Uterus (tissue), 4 donors: ENCODE data around the gene ZNF618. TPM values are rescaled to one million over a fixed set of nuclear protein-coding genes. Genes with fewer than 3 reads are reported as not detected.

Experiments used
- DNase-seq, 2 donors: peaks; one replicate each; pipeline ENCODE4 v3.0.0-alpha.2; 2019 to 2020
- H3K27ac ChIP-seq, 2 donors: fragments of 200-600 bp; sonication (generic); 1 replicate in 1 of 2; 2 replicates in 1 of 2; pipeline ENCODE4 v1.5.1; 2016 to 2018
- H3K27me3 ChIP-seq, 2 donors: fragments of 200-600 bp; sonication (generic); one replicate each; pipeline ENCODE4 v1.5.1; 2018 to 2019; ENCODE audit warnings: control low read depth in 1 of 2
- H3K36me3 ChIP-seq, 2 donors: fragments of 200-600 bp; sonication (generic); one replicate each; pipeline ENCODE4 v1.5.1; 2019; ENCODE audit warnings: control low read depth in 1 of 2
- H3K4me1 ChIP-seq, 2 donors: fragments of 200-600 bp; sonication (generic); one replicate each; pipeline ENCODE4 v1.5.1; 2018 to 2019; ENCODE audit warnings: control low read depth in 1 of 2
- H3K4me3 ChIP-seq, 2 donors: fragments of 200-600 bp; sonication (generic); 1 replicate in 1 of 2; 2 replicates in 1 of 2; pipeline ENCODE4 v1.5.1; 2018 to 2019; ENCODE audit warnings: mild to moderate bottlenecking in 1 of 2
- H3K9me3 ChIP-seq, 2 donors: fragments of 200-600 bp; sonication (generic); one replicate each; pipeline ENCODE4 v1.5.1; 2019; ENCODE audit warnings: control low read depth in 1 of 2
- CTCF ChIP-seq, 4 experiments: fragments of 200-600 bp in 2 of 4; fragments of 450-650 bp in 2 of 4; sonication (generic) in 2 of 4; IDR thresholded peaks; one replicate each; pipeline ENCODE4 v1.5.1; 2016 to 2019; ENCODE audit warnings: antibody characterized with exemption in 4 of 4, mild to moderate bottlenecking in 2 of 4, moderate library complexity in 1 of 4
- POLR2A ChIP-seq, 2 donors: fragments of 450-650 bp; IDR thresholded peaks; one replicate each; pipeline ENCODE4 v1.6.1; 2016; ENCODE audit warnings: antibody characterized with exemption in 2 of 2, mild to moderate bottlenecking in 1 of 2, moderate library complexity in 1 of 2
- intact Hi-C: fragments of 100-400 bp; cut with DNase I; formaldehyde crosslinking; loops from one replicate; pipeline ENCODE4 v1.15.1; 2023; ENCODE audit warnings: low total_unique reads
- total RNA-seq, 4 donors: library from RNA; depleted of rRNA in 3 of 4; stranded (reverse); fragments of >200 nt in 3 of 4; gene quantifications; one replicate each; pipeline versions ENCODE4 v1.1.0 to v1.2.4, GENCODE V29; 2014 to 2023
- donor health status: DM: yes; HTN: yes; CAD: no.

Gene ZNF618
- total RNA-seq, 4 donors from 2014 or later = 3.8 to 24.2 (median 12.3) TPM

GRCh38 chr9:113989017-113989713 is 113.1 kb downstream of the ZNF618 start:
- DNase-seq = peak; percentile 51 to 74
- TF ChIP-seq POLR2A (IDR thresholded peaks at IDR 0.05) (no peak), CTCF (IDR thresholded peaks at IDR 0.05) (no peak)
- H3K27ac ChIP-seq = peak overlapping the region in 1 of 2 donors; percentile 22
- peaks cover 0 to 3% of the 10 kb centered on the region in 2 donors for H3K4me1 ChIP-seq
- H3K36me3 ChIP-seq = no peaks in the 10 kb centered on the region
- intact Hi-C loops = no loop called here
- no peaks in the 10 kb centered on the region for H3K27me3 ChIP-seq
- no peak overlapping the region for H3K4me3 ChIP-seq
- no peaks in the 10 kb centered on the region for H3K9me3 ChIP-seq

- no peak for DNase-seq
- Histone ChIP-seq H3K36me3 (no peaks in the 10 kb centered on the region), H3K4me3 (no peak overlapping the region), H3K27me3 (no peaks in the 10 kb centered on the region), H3K4me1 (peaks cover 0 to 7% of the 10 kb centered on the region in 2 donors), H3K9me3 (no peaks in the 10 kb centered on the region), H3K27ac (no peak overlapping the region)
- no peak for TF ChIP-seq POLR2A (IDR thresholded peaks at IDR 0.05)
- TF ChIP-seq CTCF (IDR thresholded peaks at IDR 0.05) = no peak
- intact Hi-C loops = no loop called here
Measured at GRCh38 chr9:113989714-113990569, 113.8 kb downstream of the ZNF618 start.

- TF ChIP-seq POLR2A (IDR thresholded peaks at IDR 0.05) (no peak), CTCF (IDR thresholded peaks at IDR 0.05) (no peak)
- no peak overlapping the region for H3K27ac ChIP-seq
- DNase-seq = no peak
- no peaks in the 10 kb centered on the region for H3K9me3 ChIP-seq
- H3K27me3 ChIP-seq = no peaks in the 10 kb centered on the region
- H3K36me3 ChIP-seq = no peaks in the 10 kb centered on the region
- H3K4me1 ChIP-seq = peaks cover 0 to 7% of the 10 kb centered on the region in 2 donors
- no peak overlapping the region for H3K4me3 ChIP-seq
- intact Hi-C loops = no loop called here
Measured at GRCh38 chr9:113990570-113990907, 114.4 kb downstream of the ZNF618 start.

DNA sequence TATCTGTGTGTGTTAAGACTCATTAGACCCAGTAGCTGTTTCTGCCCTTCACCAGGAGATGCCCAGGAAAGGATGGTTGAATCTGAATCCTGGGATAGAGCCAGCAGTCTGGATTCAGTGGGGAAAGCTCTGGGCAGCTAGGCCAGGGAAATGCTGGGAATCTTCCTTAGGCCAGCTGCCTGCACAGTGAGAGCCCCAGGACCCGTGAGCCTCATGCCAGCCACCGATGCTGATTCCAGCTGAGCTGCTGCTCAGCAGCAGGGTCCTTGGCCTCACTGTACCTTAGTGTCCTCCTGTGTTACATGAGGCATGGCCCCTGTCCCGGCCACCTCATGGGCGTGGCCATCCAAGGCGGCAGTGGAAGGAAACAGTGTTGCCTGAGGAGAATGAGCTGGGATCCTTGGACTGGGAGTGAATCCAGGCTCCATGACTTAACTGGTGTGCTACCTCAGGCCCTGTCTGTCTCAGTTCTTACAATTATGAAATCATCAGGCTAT is 114.9 kb downstream of the ZNF618 start:
- no peak for DNase-seq
- Histone ChIP-seq H3K27me3 (no peaks in the 10 kb centered on the region), H3K4me1 (peaks cover 0 to 7% of the 10 kb centered on the region in 2 donors), H3K36me3 (no peaks in the 10 kb centered on the region), H3K4me3 (no peak overlapping the region), H3K9me3 (no peaks in the 10 kb centered on the region), H3K27ac (no peak overlapping the region)
- no peak for TF ChIP-seq POLR2A (IDR thresholded peaks at IDR 0.05)
- intact Hi-C loops = no loop called here

- intact Hi-C loops = no loop called here
- Histone ChIP-seq H3K27me3 (no peaks in the 10 kb centered on the region), H3K4me3 (no peak overlapping the region), H3K27ac (no peak overlapping the region), H3K9me3 (no peaks in the 10 kb centered on the region), H3K36me3 (no peaks in the 10 kb centered on the region), H3K4me1 (peaks cover 0 to 7% of the 10 kb centered on the region in 2 donors)
- DNase-seq = no peak
- TF ChIP-seq CTCF (IDR thresholded peaks at IDR 0.05) (no peak), POLR2A (IDR thresholded peaks at IDR 0.05) (no peak)
Measured at GRCh38 chr9:113991714-113992113, 115.6 kb downstream of the ZNF618 start.
